Neural cell (in vitro differentiated cells): ENCODE measurements around the gene ATP13A3. TPM values are rescaled to one million over a fixed set of nuclear protein-coding genes. Genes with fewer than 3 reads are reported as not detected.
"Not testable (repeated sequence)": the region's sequence is repeated elsewhere in the genome, so short reads cannot be mapped to it uniquely, and the experiment has no call there.

Source experiments
- H2AFZ ChIP-seq: fragments of 200-600, 300-800 bp; sonication (generic), shearing (Covaris generic); 2 replicates; pipeline ENCODE4 v1.6.0; 2014; ENCODE audit warnings: low read depth, mild to moderate bottlenecking, antibody characterized with exemption, low read length, moderate library complexity
- H3F3A ChIP-seq: fragments of 200-600 bp; shearing (Covaris generic); 2 replicates; pipeline ENCODE4 v1.6.1; 2016; ENCODE audit warnings: mild to moderate bottlenecking, moderate library complexity, mixed read lengths, antibody characterized with exemption, low read length; ENCODE audit not compliant: insufficient read depth, poor library complexity, severe bottlenecking
- H3K27ac ChIP-seq: fragments of 200-600, 300-800 bp; sonication (generic), shearing (Covaris generic); 2 replicates; pipeline ENCODE4 v1.5.1; 2014; ENCODE audit warnings: mild to moderate bottlenecking, low read length, moderate library complexity
- H3K27me3 ChIP-seq: fragments of 300-800, 200-600 bp; sonication (generic), shearing (Covaris generic); 2 replicates; pipeline ENCODE4 v1.6.0; 2014; ENCODE audit warnings: mild to moderate bottlenecking, low read depth, low read length, moderate library complexity; ENCODE audit not compliant: insufficient read depth
- H3K36me3 ChIP-seq: fragments of 300-800, 200-600 bp; sonication (generic), shearing (Covaris generic); 2 replicates; pipeline ENCODE4 v1.5.1; 2014; ENCODE audit warnings: mild to moderate bottlenecking, antibody characterized with exemption, low read length, moderate library complexity; ENCODE audit not compliant: insufficient read depth
- H3K4me2 ChIP-seq: fragments of 300-800, 200-600 bp; sonication (generic), shearing (Covaris generic); 2 replicates; pipeline ENCODE4 v1.6.0; 2014; ENCODE audit warnings: mild to moderate bottlenecking, low read length
- H3K4me3 ChIP-seq: fragments of 300-800, 200-600 bp; sonication (generic), shearing (Covaris generic); 2 replicates; pipeline ENCODE4 v1.5.1; 2014; ENCODE audit warnings: mild to moderate bottlenecking, low read length, moderate library complexity
- H3K79me2 ChIP-seq: fragments of 200-600 bp; shearing (Covaris generic); replicated peaks from 2 replicates; pipeline ENCODE4 v1.6.0; 2014; ENCODE audit warnings: mild to moderate bottlenecking, low read length, moderate library complexity; ENCODE audit not compliant: insufficient read depth
- H3K9ac ChIP-seq: fragments of 300-800, 200-600 bp; sonication (generic), shearing (Covaris generic); 2 replicates; pipeline ENCODE4 v1.6.1; 2016; ENCODE audit warnings: mild to moderate bottlenecking, low read length, mixed read lengths
- H3K9me2 ChIP-seq: fragments of 200-600 bp; shearing (Covaris generic); 2 replicates; pipeline ENCODE4 v1.6.1; 2016; ENCODE audit warnings: mild to moderate bottlenecking, low read length, mixed read lengths; ENCODE audit not compliant: insufficient read depth
- H3K9me3 ChIP-seq: fragments of 200-600, 300-800 bp; sonication (generic), shearing (Covaris generic); 2 replicates; pipeline ENCODE4 v1.6.1; 2016; ENCODE audit warnings: mild to moderate bottlenecking, mixed run types, low read length, moderate library complexity, mixed read lengths
- H4K20me1 ChIP-seq: fragments of 200-600 bp; shearing (Covaris generic); 2 replicates; pipeline ENCODE4 v1.6.1; 2016; ENCODE audit warnings: mild to moderate bottlenecking, mixed run types; ENCODE audit not compliant: insufficient read depth
- EP300 ChIP-seq: fragments of 450-650 bp; conservative IDR thresholded peaks from 2 replicates; pipeline ENCODE4 v1.6.1; 2014; ENCODE audit warnings: antibody characterized with exemption, mild to moderate bottlenecking, moderate library complexity; ENCODE audit not compliant: poor library complexity, severe bottlenecking
- EZH2 ChIP-seq: fragments of 200-600, 300-800 bp; shearing (Covaris generic), sonication (generic); IDR thresholded peaks from 2 replicates; pipeline ENCODE4 v1.6.1; 2014; ENCODE audit warnings: antibody characterized with exemption, low read length, borderline replicate concordance, mild to moderate bottlenecking; ENCODE audit not compliant: insufficient read depth, poor library complexity, severe bottlenecking
- MXI1 ChIP-seq: fragments of 450-650 bp; conservative IDR thresholded peaks from 2 replicates; pipeline ENCODE4 v1.6.1; 2014; ENCODE audit warnings: antibody characterized with exemption, mild to moderate bottlenecking; ENCODE audit not compliant: poor library complexity, severe bottlenecking
- POLR2AphosphoS5 ChIP-seq: IDR thresholded peaks from 2 replicates; pipeline ENCODE4 v1.6.1; 2012
- RAD21 ChIP-seq: fragments of 450-650 bp; conservative IDR thresholded peaks from 2 replicates; pipeline ENCODE4 v1.6.1; 2014; ENCODE audit warnings: antibody characterized with exemption, mild to moderate bottlenecking, moderate library complexity
- SMC3 ChIP-seq: fragments of 450-650 bp; conservative IDR thresholded peaks from 2 replicates; pipeline ENCODE4 v1.6.1; 2014; ENCODE audit warnings: antibody characterized with exemption, mild to moderate bottlenecking, moderate library complexity; ENCODE audit not compliant: poor library complexity
- TAF1 ChIP-seq: IDR thresholded peaks from 2 replicates; pipeline ENCODE4 v1.6.1; 2012; ENCODE audit warnings: low read depth
- polyA minus RNA-seq: library from RNA; depleted of rRNA, polyadenylated mRNA; stranded (reverse); fragments of >200 nt; gene quantifications from 2 replicates; pipeline ENCODE4 v1.2.3, GENCODE V29; 2014
- polyA plus RNA-seq: library from polyadenylated mRNA; depleted of rRNA; stranded (reverse); fragments of >200 nt; gene quantifications from 2 replicates; pipeline ENCODE4 v1.2.3, GENCODE V29; 2014
- TF ChIP-seq, protein P1 (sequence below): IDR thresholded peaks from 2 replicates; pipeline ENCODE4 v1.6.1; 2012; ENCODE audit warnings: borderline replicate concordance
- TF ChIP-seq, protein P2 (sequence below): fragments of 450-650 bp; IDR thresholded peaks from 2 replicates; pipeline ENCODE4 v1.5.1; 2014; ENCODE audit warnings: antibody characterized with exemption, mild to moderate bottlenecking, moderate library complexity; ENCODE audit not compliant: poor library complexity, severe bottlenecking

ATP13A3 gene
- polyA plus RNA-seq (60.1 and 64.7 TPM in 2 replicates), polyA minus RNA-seq (162 and 220 TPM in 2 replicates)

DNA sequence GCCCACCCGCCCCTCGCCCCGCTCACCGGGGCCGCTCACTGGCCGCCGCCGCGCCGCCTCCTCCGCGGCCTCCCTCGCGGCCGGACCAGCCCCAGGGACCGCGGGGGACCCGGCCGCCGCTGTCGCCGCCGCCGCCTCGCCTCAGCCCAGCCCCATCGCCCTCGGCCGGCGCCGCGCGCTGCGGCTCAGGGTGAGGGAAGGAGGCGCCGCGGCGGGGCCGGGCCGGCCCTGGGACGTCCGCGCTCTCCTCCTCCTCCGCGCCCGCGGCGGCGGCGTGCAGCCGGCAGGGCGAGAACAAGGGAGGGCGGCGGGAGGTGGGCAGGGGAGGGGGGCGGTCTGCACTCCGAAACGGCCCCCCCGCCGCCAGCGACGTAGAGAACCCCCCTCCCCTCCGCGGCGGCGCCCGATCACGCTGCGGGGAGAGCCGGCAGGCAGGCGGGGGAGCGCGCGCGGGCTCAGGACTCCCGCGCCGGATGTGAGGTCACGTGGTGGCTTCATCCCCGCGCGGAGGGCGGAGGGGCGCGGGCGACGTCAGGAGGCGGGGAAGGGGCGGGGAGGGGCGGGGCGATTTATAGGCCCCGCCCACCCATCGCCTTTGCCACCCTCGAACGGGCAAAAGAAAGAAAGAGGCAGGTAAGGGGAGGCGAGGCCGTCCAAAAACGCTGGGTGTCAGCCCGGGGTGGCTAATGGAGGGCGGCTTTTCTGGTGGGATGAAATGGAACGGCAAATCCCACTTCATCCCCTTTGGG lies at the start of gene ATP13A3:
Gene ATP13A3 (minus strand): TSS at position 463 of the 749 bp plus-strand sequence. CDS start 24,812 bp downstream, outside the sequence.
- peak within 1 kb of the TSS; percentile 91 for H3K4me3 ChIP-seq
- H3K36me3 ChIP-seq = no peaks in the 10 kb centered on the region
- no peaks in the 10 kb centered on the region for H3K9me3 ChIP-seq
- H3F3A ChIP-seq = no peaks in the 10 kb centered on the region
- H2AFZ ChIP-seq = peak within 1 kb of the TSS; percentile 45
- H3K27ac ChIP-seq = peak within 1 kb of the TSS; percentile 62
- H3K9me2 ChIP-seq = no peaks in the 10 kb centered on the region
- H3K9ac ChIP-seq = peak within 1 kb of the TSS; percentile 79
- peak within 1 kb of the TSS; percentile 85 for H3K4me2 ChIP-seq
- peaks cover 40% of the 10 kb centered on the region for H3K79me2 ChIP-seq
- no peaks in the 10 kb centered on the region for H4K20me1 ChIP-seq
- TF ChIP-seq TAF1 (peak; percentile 44), RAD21 (no peak), EP300 (no peak), POLR2AphosphoS5 (peak; percentile 87), EZH2 (no peak), MXI1 (peak; percentile 46), SMC3 (no peak)
- TF ChIP-seq, protein P1, sequence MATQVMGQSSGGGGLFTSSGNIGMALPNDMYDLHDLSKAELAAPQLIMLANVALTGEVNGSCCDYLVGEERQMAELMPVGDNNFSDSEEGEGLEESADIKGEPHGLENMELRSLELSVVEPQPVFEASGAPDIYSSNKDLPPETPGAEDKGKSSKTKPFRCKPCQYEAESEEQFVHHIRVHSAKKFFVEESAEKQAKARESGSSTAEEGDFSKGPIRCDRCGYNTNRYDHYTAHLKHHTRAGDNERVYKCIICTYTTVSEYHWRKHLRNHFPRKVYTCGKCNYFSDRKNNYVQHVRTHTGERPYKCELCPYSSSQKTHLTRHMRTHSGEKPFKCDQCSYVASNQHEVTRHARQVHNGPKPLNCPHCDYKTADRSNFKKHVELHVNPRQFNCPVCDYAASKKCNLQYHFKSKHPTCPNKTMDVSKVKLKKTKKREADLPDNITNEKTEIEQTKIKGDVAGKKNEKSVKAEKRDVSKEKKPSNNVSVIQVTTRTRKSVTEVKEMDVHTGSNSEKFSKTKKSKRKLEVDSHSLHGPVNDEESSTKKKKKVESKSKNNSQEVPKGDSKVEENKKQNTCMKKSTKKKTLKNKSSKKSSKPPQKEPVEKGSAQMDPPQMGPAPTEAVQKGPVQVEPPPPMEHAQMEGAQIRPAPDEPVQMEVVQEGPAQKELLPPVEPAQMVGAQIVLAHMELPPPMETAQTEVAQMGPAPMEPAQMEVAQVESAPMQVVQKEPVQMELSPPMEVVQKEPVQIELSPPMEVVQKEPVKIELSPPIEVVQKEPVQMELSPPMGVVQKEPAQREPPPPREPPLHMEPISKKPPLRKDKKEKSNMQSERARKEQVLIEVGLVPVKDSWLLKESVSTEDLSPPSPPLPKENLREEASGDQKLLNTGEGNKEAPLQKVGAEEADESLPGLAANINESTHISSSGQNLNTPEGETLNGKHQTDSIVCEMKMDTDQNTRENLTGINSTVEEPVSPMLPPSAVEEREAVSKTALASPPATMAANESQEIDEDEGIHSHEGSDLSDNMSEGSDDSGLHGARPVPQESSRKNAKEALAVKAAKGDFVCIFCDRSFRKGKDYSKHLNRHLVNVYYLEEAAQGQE = peak; percentile 46
- TF ChIP-seq, protein P2, sequence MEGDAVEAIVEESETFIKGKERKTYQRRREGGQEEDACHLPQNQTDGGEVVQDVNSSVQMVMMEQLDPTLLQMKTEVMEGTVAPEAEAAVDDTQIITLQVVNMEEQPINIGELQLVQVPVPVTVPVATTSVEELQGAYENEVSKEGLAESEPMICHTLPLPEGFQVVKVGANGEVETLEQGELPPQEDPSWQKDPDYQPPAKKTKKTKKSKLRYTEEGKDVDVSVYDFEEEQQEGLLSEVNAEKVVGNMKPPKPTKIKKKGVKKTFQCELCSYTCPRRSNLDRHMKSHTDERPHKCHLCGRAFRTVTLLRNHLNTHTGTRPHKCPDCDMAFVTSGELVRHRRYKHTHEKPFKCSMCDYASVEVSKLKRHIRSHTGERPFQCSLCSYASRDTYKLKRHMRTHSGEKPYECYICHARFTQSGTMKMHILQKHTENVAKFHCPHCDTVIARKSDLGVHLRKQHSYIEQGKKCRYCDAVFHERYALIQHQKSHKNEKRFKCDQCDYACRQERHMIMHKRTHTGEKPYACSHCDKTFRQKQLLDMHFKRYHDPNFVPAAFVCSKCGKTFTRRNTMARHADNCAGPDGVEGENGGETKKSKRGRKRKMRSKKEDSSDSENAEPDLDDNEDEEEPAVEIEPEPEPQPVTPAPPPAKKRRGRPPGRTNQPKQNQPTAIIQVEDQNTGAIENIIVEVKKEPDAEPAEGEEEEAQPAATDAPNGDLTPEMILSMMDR = no peak
- H3K27me3 ChIP-seq = no peaks in the 10 kb centered on the region

DNA sequence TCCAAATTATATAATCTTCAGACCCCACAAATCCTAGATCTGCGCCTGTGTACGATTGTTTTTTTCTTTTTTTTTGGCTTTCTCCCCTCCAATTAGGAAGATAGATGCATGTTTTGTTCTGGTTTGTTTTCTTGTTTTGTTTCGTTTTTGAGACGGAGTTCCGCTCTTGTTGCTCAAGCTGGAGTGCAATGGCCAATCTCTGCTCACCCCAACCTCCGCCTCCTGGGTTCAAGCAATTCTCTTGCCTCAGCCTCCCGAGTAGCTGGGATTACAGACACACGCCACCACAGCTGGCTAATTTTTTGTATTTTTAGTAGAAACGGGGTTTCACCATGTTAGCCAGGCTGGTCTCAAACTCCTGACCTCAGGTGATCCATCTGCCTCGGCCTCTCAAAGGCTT lies 48.4 kb upstream of the ATP13A3 start:
- not testable (repeated sequence) for H3K79me2 ChIP-seq, H3K9me2 ChIP-seq, H3K27ac ChIP-seq, H3K9ac ChIP-seq, H2AFZ ChIP-seq, H3K27me3 ChIP-seq, H3K4me2 ChIP-seq, H4K20me1 ChIP-seq, H3K4me3 ChIP-seq, H3K9me3 ChIP-seq, H3F3A ChIP-seq, H3K36me3 ChIP-seq
